GM19467 (cell line): Measurements from ENCODE around the gene ADGRF3.
"Not testable (repeated sequence)": the region's sequence is repeated elsewhere in the genome, so short reads cannot be mapped to it uniquely, and the experiment has no call there.

Experiments used
- ATAC-seq: cut with Tn5 transposase; IDR thresholded peaks from one replicate; pipeline ENCODE4 v1.9.1; 2021; ENCODE audit warnings: mild to moderate bottlenecking, moderate library complexity; ENCODE audit not compliant: unreplicated experiment

Gene ADGRF3

DNA sequence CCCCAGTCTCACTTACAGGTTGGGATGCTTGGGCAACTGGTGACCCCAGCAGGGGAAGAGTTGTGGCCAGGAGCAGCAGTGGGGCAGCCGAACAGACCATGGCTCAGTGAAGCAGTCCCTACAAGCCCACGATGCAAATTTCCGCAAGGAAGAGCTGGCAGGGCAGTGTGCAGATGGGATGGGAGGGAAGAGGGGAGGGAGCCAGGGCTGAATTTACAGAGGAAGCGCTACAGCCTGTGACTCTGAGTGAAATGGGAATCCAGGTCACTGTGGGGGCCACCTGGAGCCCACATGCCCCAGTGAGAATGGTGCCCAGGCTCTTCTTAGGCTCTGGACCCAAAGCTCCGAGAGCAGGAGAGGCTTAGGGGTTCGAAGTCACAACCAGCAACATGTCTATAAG, 27.6 kb downstream of the ADGRF3 start:
- ATAC-seq, result no peak

DNA sequence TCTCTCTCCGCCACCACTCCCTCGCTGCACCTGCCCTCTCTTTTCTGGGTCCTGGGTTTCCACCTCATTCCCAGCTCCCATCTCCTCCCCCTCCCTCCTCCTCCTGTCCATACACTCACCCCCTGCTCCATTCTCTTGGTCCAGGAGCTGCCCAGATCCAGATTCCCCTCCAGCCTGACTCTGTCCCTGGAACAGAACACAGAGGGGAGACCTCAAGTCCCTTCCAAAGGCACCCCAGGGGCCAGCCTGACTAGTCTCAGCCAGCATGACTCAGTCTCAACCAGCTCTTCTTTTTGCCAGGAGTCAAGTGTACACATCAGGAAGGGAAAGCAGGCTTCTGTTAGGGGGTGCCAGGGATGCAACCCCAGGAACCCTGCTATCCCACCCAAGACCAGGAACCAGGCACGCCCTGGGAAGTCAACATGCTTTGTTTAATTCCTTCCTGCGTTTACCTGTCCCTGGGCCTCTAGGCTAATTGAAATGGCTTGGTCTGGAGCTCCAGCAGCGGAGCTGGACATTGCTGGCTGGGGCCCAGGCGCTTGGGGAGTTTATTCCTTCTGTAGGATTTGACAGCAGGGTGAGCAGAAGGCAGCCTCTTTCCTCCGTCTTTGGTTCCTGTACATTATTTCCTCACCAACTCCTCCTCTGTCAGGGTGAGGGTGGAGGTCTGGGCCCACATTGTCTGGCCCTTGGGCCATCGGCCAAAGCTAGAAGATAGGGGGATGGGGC, 29.0 kb downstream of the ADGRF3 start:
- no peak for ATAC-seq

DNA sequence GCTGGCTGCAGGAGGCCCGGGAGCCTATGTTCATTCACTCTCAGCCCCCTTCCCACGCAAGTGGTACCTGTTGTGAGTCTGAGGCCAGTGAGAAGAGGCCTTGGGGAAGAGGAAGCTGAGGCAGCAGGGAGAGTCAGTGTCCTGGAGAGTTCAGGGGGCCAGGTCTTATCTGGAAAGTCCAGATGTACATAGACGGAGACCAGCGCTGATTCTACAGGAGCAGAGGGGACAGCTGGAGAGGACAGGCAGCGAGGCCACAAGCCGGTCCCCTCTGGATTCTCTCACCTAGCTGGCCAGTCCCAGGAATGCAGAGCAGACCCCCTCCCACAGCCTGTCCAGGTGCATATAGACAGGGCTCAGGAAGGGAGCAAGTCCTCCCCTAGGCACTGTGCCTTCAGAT, 29.7 kb downstream of the ADGRF3 start:
- ATAC-seq, result no peak

DNA sequence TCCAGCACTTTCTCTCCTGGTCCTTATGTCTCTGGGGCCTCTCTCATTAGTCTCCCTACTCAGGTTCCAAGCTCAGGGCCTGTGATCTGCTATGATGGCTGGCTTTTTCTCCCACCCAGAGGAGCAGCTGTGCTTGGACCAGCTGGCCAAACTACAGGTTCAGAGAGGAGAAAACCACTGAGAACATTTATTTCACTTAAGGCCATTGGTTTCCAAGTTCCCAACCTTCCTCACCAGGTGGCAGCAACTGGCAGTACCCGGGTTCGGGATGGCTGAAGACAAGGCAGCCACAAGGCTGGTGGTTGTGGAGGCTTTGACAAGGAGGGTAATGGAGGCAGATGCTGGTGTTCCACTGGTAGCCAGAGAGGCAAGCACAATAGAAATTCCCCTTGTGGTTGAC, 30.5 kb downstream of the ADGRF3 start:
- ATAC-seq, result no peak

DNA sequence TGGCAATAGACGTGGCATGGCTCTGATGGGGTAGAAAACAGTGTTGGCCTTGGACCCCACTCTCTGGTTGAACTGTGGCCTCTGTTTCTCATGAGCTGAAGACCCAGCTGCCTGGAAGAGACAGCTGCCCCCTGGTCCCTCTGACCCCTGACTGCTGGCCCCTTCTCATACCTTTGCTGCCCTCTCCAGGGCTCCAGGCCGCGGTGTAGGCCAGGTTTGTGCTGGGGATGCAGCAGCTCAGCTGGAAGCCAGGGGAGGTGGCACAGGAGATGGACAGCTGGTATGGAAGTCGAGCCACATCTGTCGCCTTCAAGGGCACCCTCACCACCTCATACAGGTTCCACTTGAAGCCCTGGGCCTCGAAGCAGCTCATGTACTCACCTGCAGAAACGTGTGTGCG, 32.3 kb downstream of the ADGRF3 start:
- no peak for ATAC-seq

DNA sequence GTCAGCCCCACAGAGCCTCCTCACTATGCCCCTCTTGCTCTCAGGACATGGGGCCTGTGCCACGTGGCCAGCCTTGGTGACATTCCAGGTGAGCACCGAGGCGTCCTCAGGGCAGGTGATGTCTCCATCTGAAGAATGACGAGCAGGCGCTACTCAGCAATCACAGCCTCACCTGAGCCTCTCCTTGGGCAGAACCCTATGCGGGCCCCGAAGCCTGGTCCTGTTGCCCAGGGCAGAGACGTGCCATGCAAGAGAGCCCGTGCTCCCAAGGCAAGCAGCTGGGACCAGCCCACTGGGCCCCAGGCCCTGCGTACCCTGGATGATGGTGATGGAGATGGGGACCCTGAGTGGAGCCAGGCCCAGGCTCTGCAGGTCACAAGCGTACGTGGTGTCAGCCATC, 33.1 kb downstream of the ADGRF3 start:
- no peak for ATAC-seq

DNA sequence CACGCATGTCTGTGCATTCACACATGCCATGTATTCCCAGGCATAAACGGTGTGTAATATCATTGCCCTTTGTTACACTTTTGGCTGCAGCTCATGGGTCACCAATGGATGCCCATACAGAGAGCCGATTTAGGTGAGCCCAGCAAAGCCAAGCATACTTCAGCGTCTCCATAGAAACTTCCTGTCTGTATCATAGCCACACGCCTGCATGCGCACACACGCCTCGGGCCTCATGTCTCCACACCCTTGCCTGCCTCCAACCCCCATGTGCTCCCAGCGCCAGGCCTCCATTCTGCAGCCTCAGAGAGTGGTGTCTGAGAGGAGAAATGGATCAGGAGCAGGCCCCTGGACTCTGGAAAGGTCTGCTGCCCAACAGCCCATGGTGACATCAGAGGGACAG, 34.1 kb downstream of the ADGRF3 start:
- ATAC-seq, result no peak

DNA sequence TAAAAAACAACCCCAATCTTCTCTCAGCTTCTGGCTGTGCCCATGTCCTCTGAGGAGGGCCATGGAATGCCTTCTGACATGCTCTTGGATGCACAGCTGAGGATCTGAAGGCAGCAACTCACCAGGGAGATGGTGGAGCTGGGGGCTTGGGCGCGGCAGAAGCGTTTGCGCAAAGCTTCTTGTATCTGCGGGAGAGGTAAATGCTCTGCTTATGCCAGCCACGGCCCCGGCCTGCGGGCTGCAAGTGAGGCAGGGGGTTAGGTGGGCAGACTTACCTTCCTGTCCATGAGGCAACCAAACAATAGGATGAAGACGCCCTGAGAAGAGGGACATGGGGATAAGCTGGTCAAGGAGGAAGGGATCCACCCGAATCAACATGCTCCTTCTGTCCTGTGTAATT, 36.7 kb downstream of the ADGRF3 start:
- ATAC-seq, result no peak

DNA sequence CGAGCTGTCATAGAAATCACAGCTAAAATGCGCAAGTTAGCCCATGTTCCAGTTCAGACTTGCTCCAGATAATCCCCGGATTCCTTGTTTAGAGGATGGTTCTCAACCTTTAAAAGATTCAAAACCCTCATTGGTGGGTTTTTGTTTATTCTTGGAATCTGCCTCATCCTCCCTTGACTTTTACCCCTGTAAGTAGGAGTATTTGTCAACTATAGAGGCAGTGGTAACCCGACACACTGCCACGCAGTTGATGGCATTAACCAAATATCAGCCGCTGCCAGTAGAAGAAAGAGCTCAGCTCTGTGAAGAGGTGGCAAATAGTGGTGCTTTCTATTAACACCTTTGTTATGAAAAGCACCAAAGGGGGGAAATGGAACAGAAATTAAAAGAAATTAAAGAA, 41.0 kb downstream of the ADGRF3 start:
- no peak for ATAC-seq

DNA sequence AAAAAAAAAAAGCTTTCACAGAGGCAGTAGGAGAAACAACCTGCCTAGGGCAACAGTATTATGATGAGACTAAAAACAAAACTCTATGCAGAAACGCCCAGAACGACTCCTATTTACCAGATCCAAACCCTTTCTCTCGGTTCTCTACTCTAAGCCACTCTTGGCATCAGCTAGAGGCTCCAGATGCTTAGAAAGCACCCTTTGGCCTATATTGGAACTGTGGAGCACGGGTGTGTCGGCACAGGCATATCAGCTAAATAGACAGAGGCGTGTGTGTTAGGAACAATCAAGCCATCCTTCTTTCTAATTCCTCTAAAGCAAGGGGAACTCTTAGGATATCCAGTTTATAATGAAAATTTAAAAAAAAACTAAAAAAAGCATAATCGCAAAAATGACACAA, 41.5 kb downstream of the ADGRF3 start:
- ATAC-seq, result not testable (repeated sequence)

DNA sequence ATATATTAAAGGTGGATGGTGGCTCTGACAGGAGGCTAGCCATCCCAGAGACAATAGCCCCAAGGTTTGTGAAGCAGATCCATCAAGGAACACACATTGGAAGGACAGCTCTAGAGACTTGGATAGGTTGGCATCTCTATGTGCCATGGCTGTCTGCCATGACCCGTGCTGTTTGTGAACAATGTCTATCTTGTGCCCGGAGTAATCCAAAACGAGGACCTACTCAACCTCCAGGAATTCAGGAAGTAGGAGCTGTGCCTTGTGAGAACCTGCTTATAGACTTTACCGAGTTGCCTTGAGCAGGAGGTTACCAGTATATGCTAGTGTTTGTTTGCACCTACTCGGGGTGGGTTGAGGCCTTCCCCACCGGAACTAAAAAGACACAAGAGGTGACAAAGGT, 43.7 kb downstream of the ADGRF3 start:
- no peak for ATAC-seq

DNA sequence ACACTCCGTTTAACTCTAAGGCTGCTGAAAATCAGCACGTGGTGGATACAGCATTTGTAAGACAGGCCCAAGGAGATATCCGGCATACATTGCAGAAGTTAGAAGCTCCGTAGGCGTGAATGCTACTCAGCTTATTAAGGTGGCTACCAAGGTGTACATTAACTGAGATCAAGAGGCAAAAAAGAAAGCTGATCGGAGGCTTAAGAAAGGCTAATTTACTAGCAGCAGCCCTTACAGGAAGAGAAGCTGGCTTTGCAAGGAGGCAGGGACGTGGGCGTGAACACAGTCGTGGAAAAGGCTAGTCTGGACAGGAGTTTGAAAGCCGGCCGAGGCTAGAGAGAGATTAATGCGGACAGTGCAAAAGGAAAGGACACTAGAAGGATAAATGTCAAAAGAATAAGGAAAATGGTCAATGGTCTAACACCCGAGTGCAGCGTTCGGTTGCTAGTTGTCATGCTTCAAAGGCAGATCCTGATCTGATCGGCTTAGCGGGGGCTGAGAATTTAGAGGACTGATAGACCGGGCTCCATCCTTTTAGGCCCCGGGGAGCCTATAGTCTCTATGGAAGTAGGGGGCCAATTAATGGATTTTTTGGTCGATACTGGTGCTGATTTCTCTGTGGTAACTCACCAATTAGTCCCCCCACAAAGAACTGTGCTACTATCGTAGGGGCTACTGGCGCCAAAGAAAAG, 46.2 kb downstream of the ADGRF3 start:
- no peak for ATAC-seq

DNA sequence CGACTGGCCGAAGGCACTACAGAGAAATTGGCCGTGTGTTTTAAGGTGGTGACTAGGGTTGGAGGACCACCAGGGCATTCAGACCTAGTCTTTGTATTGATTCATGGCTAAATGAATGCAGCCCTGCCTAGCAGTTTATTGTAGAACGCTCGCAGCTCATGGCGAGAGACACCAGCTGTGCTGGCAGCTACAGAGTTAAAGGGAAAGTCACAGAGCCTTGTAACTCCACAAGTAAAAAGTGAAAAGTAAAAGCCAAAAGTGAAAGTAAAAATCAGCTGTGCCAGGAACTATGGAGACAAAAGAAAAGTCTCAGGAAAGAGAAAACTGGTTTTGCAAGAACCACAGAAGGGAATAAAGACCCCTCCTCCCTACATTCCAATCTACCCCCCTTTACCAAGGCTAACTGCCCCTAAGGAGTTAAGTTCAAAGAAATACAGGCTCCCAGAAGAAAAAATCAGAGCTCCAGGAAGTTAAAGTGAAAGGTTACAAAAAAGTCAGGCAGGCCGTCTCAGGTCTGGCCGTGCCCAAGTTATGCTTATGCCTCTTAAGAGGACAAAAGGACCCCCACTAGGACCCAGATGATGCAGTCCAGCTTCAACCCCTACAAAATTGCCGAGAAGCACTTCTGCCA, 47.0 kb downstream of the ADGRF3 start:
- ATAC-seq, result no peak

DNA sequence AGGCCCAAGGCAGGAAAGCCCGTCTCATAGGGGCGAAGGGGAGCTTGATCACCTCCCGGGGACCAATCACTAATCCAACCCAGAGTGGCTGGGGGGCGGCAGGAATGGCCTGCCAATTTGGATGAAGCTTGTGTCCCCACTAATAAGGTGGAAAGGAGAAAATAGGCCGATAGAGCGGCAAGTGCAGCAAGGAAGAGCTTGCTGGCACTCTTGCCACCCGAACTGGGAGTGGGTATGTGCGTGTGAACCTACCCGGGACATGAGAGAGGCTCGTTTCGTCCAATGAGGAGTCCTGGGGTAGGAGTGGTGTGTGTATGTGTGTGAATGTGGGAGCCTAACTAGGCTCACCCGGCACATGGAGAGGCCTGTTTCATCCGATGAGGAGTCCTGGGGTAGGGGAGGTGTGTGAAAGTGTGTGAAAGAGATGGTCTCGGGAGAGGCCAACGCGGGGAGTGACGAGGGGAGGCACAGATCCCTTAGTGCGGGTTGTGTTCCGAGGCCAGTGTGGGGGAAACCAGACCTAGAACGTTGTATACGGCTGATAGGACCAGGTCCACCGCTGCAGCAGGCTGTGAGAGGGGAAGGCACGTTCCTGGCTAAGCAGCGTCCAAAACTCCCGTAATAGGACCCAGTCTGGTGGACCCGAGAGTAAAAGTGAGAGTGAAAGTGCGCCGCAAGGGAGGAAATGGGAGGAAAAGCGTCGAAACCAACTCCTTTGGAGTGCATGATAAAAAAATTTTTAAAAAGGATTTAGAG, 47.8 kb downstream of the ADGRF3 start:
- no peak for ATAC-seq

DNA sequence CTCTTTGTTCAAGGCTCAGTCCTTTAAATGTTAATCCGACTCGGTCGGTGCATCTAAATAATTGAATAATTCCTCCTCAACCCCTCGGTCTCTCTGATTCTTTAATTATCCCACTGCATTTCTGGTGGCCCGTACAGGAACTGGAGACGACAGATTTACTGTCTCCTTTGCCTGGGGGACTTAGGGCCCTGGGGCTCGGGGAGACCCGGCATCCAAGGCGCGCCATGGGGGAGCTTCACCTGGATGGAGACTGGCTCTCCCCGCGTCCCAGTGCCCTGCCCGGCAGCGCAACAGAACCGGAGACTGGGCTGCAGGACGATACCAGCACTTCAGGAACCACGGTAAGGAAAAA, 48.3 kb downstream of the ADGRF3 start:
- ATAC-seq, result no peak

DNA sequence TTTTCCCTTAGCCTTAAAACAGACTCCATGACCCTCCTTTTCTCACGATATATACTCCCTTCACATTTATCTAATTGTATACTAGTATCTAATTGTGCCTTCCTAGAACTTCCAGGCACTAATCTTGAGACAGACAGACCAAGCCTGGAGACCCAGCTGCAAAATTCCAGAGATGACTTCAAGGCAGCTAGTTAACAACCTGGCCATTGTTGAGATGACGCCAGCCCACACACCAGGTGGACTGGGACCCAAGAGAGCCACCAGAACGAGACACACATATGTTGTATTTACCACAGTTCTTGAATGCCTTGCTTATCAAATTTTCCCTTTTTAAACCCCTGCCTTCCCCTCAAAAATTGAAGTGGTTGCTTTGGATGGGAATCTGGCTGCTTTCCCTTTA, 49.5 kb downstream of the ADGRF3 start:
- no peak for ATAC-seq

DNA sequence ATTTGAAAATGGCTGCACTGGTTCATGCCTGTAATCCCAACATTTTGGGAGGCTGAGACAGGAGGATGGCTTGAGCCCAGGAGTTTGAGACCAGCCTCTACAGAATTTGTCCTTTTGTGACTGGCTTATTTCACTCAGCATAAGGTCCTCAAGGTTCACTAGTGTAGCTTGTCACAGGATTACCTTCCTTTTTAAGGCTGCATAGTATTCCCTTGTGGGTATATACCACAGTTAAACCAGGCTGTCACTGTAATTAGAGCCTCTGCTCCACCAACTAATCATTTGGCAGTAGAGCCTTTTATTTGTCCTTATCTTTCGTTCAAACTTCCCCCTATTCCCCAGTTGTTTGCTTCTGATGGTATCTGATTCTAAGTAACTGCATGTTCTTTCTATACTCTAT, 51.1 kb downstream of the ADGRF3 start:
- no peak for ATAC-seq

DNA sequence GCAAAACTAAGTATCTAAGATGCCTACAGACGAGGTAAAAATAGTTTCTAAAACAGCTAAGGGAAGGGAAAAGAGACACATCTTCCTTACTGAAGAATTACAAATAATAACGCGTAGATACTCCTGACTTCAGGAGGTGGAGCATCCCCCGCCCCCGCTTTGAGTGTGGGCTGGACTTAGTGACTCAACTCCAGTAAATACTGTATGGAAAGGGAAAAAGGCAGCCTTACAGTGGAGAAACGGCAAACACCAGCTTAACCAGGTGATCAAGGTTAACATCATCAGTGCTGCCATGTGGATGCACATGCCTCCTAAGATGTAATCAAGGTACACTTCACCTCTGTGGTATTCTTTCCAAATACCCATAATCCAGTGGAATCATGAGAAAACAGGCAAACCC, 53.9 kb downstream of the ADGRF3 start:
- ATAC-seq, result no peak

DNA sequence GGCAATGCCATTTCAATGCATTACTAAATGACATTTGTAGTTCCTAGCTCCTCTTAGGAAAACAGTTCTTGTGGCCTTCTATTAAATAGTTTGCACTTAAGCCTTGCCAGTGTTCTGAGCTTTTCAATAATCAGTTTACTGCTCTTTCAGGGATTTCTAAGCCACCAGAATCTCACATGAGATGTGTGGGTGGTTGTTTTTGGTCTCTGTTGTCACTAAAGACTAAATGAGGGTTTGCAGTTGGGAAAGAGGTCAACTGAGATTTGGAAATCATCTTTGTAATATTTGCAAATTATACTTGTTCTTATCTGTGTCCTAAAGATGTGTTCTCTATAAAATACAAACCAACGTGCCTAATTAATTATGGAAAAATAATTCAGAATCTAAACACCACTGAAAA, 56.6 kb downstream of the ADGRF3 start:
- ATAC-seq, result no peak

DNA sequence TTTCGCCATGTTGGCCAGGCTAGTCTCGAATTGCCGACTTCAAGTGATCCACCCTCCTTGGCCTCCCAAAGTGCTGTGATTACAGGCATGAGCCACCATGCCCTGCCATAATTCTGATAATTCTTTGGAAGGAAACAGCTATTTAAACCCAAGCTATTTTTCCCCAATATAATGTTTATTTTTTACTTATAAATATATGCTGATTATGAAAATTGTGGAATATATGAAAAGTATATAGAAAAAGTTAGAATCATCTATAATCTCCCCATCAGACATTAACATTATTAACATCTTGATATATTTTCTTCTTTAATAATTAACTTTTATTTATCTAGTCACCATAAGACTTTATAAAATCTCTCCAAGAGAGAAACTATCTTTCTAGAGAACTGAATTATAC, 60.7 kb downstream of the ADGRF3 start:
- ATAC-seq, result no peak

DNA sequence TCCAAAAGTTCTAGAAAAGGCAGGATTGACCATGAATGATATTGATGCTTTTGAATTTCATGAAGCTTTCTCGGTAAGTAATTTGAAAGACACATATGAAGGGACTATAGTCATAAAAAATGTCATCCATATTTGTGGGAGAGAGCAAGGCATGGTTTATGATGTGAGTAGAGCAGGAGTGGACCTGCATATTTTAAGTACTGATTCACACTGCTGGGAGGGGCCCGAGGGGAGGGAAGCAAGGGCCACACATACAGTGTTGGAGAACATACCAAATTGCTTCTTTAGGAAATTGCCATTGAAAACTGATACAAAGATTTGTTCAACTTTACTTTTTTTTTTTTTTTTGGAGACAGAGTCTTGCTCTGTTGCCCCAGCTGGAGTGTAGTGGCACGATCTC, 62.5 kb downstream of the ADGRF3 start:
- ATAC-seq, result no peak

DNA sequence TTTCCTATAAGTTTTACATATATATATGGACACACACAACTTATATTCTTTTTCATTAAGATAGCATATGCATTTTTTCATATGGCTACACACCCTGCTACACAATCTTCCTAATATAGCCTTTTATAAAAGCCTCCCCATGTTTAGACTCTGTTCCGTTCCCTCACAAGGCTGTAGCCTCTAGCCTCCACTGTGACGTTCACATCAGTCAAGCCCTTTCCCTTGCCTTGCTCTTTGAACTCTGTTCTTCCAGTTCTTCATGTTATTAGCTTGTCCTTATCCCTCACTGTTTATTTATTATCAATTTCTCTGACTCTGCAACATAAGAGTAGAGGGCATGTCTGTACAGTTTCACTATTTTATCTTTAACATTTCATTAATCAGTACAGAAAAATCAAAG, 63.0 kb downstream of the ADGRF3 start:
- no peak for ATAC-seq
